SU-DHL-6 (cell line): Measurements from ENCODE around the gene SPPL2A.

Experiments used
- H2AFZ ChIP-seq: fragments of 200-600 bp; sonication (generic); 2 replicates; pipeline ENCODE4 v1.6.1; 2014; ENCODE audit warnings: low read depth, mild to moderate bottlenecking, moderate library complexity, mixed read lengths, antibody characterized with exemption, low read length; ENCODE audit not compliant: severe bottlenecking
- H3F3A ChIP-seq: fragments of 200-600 bp; shearing (Covaris generic); 2 replicates; pipeline ENCODE4 v1.6.0; 2016; ENCODE audit warnings: antibody characterized with exemption, mild to moderate bottlenecking; ENCODE audit not compliant: insufficient read depth
- H3K27ac ChIP-seq: fragments of 200-600 bp; sonication (generic); 2 replicates; pipeline ENCODE4 v1.5.1; 2016; ENCODE audit warnings: low read depth, mild to moderate bottlenecking, low read length, moderate library complexity, mixed read lengths
- H3K27me3 ChIP-seq: fragments of 200-600 bp; sonication (generic), shearing (Covaris generic); 2 replicates; pipeline ENCODE4 v1.6.0; 2014; ENCODE audit warnings: mild to moderate bottlenecking, low read length
- H3K36me3 ChIP-seq: fragments of 200-600 bp; sonication (generic); 2 replicates; pipeline ENCODE4 v1.6.1; 2014; ENCODE audit warnings: mild to moderate bottlenecking, low read length, mixed read lengths
- H3K4me2 ChIP-seq: fragments of 300-600, 200-600 bp; shearing (Covaris generic), sonication (generic); 2 replicates; pipeline ENCODE4 v1.6.0; 2014; ENCODE audit warnings: low read length, low read depth, mild to moderate bottlenecking; ENCODE audit not compliant: poor library complexity, severe bottlenecking
- H3K4me3 ChIP-seq: fragments of 200-600 bp; sonication (generic); 2 replicates; pipeline ENCODE4 v1.5.1; 2014; ENCODE audit warnings: antibody characterized with exemption, low read length, mild to moderate bottlenecking, mixed read lengths; ENCODE audit not compliant: insufficient read depth, poor library complexity, severe bottlenecking
- H3K79me2 ChIP-seq: fragments of 200-600 bp; sonication (generic); 2 replicates; pipeline ENCODE4 v1.6.1; 2014; ENCODE audit warnings: mild to moderate bottlenecking, low read length, moderate library complexity; ENCODE audit not compliant: insufficient read depth
- H3K9ac ChIP-seq: fragments of 200-600 bp; sonication (generic); 2 replicates; pipeline ENCODE4 v1.7.0; 2014; ENCODE audit warnings: mild to moderate bottlenecking, low read length
- H3K9me2 ChIP-seq: fragments of 200-600 bp; sonication (generic); replicated peaks from 2 replicates; pipeline ENCODE4 v1.6.1; 2014; ENCODE audit warnings: low read length; ENCODE audit not compliant: insufficient read depth
- H3K9me3 ChIP-seq: fragments of 200-600 bp; sonication (generic); 2 replicates; pipeline ENCODE4 v1.6.1; 2014; ENCODE audit warnings: low read length, mixed read lengths; ENCODE audit not compliant: insufficient read depth
- H4K20me1 ChIP-seq: fragments of 200-600 bp; sonication (generic); 2 replicates; pipeline ENCODE4 v1.6.1; 2014; ENCODE audit warnings: low read depth, mild to moderate bottlenecking, antibody characterized with exemption, low read length, moderate library complexity, mixed read lengths
- CTCF ChIP-seq: fragments of 200-600 bp; sonication (generic); IDR thresholded peaks from one replicate; pipeline ENCODE4 v1.5.1; 2017; ENCODE audit warnings: antibody characterized with exemption, mild to moderate bottlenecking, low read length, moderate library complexity; ENCODE audit not compliant: insufficient read depth, poor library complexity, severe bottlenecking
- EZH2phosphoT487 ChIP-seq: fragments of 200-600 bp; sonication (generic), shearing (Covaris generic); conservative IDR thresholded peaks from 2 replicates; pipeline ENCODE4 v1.6.1; 2018; ENCODE audit warnings: mild to moderate bottlenecking, antibody characterized with exemption, low read length, moderate library complexity, mixed read lengths

Gene SPPL2A

DNA sequence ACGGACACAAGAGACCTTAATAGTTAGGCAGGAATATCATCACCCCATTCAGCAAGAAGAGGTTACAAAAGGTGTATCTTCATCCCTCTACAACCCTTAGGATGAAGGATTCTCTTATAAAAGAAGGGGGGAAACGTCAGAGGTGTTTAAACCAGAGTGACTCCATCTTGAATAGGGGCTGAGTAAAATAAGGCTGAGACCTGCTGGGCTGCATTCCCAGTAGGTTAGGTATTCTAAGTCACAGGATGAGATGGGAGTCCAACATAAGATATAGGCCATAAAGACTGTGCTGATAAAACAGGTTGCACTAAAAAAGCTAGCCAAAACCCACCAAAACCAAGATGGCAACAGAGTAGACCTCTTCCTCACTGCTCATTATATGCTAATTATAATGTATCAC, 95.4 kb downstream of the SPPL2A start:
- no peak overlapping the region for H3K4me3 ChIP-seq
- no peaks in the 10 kb centered on the region for H3K27me3 ChIP-seq
- H3K27ac ChIP-seq, result no peak overlapping the region
- peaks cover 97% of the 10 kb centered on the region for H3K79me2 ChIP-seq
- no peak overlapping the region for H3K9ac ChIP-seq
- no peak overlapping the region for H2AFZ ChIP-seq
- H4K20me1 ChIP-seq, result peaks cover 13% of the 10 kb centered on the region; the same call in 1 of the 2 replicates
- no peaks in the 10 kb centered on the region for H3K9me2 ChIP-seq
- H3K4me2 ChIP-seq, result no peak overlapping the region
- TF ChIP-seq EZH2phosphoT487 (no peak), CTCF (no peak)
- H3K9me3 ChIP-seq, result no peaks in the 10 kb centered on the region
- H3K36me3 ChIP-seq, result peaks cover 4% of the 10 kb centered on the region; the same call in 1 of the 2 replicates
- H3F3A ChIP-seq, result no peaks in the 10 kb centered on the region

DNA sequence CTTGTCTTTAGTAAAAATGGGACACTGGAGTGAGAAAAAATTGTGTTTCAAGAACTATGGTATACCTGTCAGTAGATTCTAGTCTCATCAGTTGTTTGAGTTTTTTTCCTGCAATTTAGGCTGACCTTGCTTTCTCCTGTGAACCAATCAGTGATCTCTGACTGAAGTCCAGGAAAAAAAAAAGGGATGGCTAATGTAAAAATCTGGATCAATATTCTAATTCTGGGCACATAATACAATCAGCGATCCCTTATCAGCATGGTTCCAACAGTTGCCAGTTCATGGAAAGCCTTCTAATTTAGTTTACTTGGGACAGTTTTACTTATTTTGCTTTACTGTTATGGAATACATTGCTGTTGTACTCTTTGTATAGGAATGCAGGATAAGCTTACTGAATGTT, 95.9 kb downstream of the SPPL2A start:
- Histone ChIP-seq H3K27ac (no peak overlapping the region), H3K27me3 (no peaks in the 10 kb centered on the region), H3K4me3 (no peak overlapping the region), H3K9me3 (no peaks in the 10 kb centered on the region), H3K9ac (no peak overlapping the region), H4K20me1 (peaks cover 17% of the 10 kb centered on the region; the same call in 1 of the 2 replicates), H3K36me3 (peaks cover 2% of the 10 kb centered on the region; the same call in 1 of the 2 replicates), H3K4me2 (no peak overlapping the region), H2AFZ (no peak overlapping the region), H3K9me2 (no peaks in the 10 kb centered on the region), H3F3A (no peaks in the 10 kb centered on the region), H3K79me2 (peaks cover 97% of the 10 kb centered on the region)
- TF ChIP-seq EZH2phosphoT487 (no peak), CTCF (no peak)

DNA sequence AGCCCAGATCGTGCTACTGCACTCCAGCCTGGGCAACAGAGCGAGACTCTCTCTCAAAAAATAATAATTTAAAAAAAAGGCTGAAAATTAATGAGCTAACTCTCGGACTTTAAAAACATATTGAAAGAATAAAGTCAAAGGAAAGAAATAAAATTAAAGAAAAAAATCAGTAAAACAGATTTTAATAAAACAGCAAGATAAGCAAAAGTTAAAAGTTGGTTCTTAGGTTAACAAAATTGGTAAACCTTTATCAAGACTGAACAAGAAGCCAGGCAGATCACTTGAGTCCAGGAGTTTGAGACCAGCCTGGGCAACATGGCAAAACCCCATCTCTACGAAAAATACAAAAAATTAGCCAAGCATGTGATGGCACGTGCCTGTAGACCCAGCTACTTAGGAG, 99.6 kb downstream of the SPPL2A start:
- no peak overlapping the region for H3K9ac ChIP-seq
- H3F3A ChIP-seq, result no peaks in the 10 kb centered on the region
- H3K9me3 ChIP-seq, result no peaks in the 10 kb centered on the region
- no peak overlapping the region for H3K27ac ChIP-seq
- H3K79me2 ChIP-seq, result peaks cover 82% of the 10 kb centered on the region
- H3K9me2 ChIP-seq, result no peaks in the 10 kb centered on the region
- no peaks in the 10 kb centered on the region for H3K27me3 ChIP-seq
- H3K4me2 ChIP-seq, result no peak overlapping the region
- H4K20me1 ChIP-seq, result peaks cover 17% of the 10 kb centered on the region; the same call in 1 of the 2 replicates
- TF ChIP-seq EZH2phosphoT487, result no peak
- TF ChIP-seq CTCF, result no peak
- H3K4me3 ChIP-seq, result no peak overlapping the region
- no peak overlapping the region for H2AFZ ChIP-seq
- H3K36me3 ChIP-seq, result peaks cover 10% of the 10 kb centered on the region; the same call in 1 of the 2 replicates
